ENCODE measurements around the gene ARHGAP22.

DNA sequence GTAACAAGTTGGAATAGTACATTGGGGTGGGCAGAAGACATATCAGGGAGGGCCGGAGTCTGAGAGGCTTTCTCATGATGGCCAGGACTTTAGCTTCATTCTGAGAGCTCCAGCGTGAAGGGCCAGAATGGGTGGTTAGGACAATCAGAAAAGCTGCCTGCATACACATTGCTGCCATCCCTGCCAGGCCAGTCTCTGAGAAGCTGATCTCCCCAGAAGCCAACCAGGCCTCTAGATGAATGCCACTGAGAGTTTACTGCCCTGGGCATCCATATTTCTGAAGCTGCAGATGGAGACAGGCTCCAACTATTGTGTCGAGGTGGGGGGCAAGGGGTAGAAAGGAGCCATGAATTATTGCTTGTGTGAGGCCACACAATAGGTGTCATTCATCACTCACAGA is 32.0 kb upstream of the ARHGAP22 start:
- TF ChIP-seq, protein P1, sequence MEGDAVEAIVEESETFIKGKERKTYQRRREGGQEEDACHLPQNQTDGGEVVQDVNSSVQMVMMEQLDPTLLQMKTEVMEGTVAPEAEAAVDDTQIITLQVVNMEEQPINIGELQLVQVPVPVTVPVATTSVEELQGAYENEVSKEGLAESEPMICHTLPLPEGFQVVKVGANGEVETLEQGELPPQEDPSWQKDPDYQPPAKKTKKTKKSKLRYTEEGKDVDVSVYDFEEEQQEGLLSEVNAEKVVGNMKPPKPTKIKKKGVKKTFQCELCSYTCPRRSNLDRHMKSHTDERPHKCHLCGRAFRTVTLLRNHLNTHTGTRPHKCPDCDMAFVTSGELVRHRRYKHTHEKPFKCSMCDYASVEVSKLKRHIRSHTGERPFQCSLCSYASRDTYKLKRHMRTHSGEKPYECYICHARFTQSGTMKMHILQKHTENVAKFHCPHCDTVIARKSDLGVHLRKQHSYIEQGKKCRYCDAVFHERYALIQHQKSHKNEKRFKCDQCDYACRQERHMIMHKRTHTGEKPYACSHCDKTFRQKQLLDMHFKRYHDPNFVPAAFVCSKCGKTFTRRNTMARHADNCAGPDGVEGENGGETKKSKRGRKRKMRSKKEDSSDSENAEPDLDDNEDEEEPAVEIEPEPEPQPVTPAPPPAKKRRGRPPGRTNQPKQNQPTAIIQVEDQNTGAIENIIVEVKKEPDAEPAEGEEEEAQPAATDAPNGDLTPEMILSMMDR (IDR thresholded peaks at IDR 0.05) = no peak
- no peak for TF ChIP-seq POLR2AphosphoS5 (IDR thresholded peaks at IDR 0.05; ENCODE audit: low read depth, low read length)
